K562 (cell line): ENCODE measurements around the gene HCCS. TPM values are rescaled to one million over a fixed set of nuclear protein-coding genes. Genes with fewer than 3 reads are reported as not detected.
A peak's percentile ranks its signal among the peaks of the same experiment; 100 is the strongest.

Experiments
- C11orf30 ChIP-seq: fragments of 450-650 bp; IDR thresholded peaks from 2 replicates; pipeline ENCODE4 v1.6.1; 2016; ENCODE audit warnings: low read depth, mild to moderate bottlenecking
- CCAR2 ChIP-seq: fragments of 200-400 bp; formaldehyde crosslinking; IDR thresholded peaks from 2 replicates; pipeline ENCODE4 v1.6.1; 2017; ENCODE audit warnings: mild to moderate bottlenecking, low read depth, low read length
- CREBBP ChIP-seq: IDR thresholded peaks from one replicate; pipeline ENCODE4 v1.6.1; 2012; ENCODE audit warnings: low read depth, mild to moderate bottlenecking, control low read depth, inconsistent platforms, low read length
- ELF4 ChIP-seq: fragments of 450-650 bp; formaldehyde crosslinking; IDR thresholded peaks from 2 replicates; pipeline ENCODE4 v1.4.0; 2022; ENCODE audit warnings: missing genetic modification characterization
- ELK1 ChIP-seq: sonication (generic); formaldehyde crosslinking; IDR thresholded peaks from 2 replicates; pipeline ENCODE4 v1.8.1; 2022; ENCODE audit warnings: missing genetic modification reagents
- ESRRA ChIP-seq: fragments of 450-650 bp; IDR thresholded peaks from 2 replicates; pipeline ENCODE4 v1.6.1; 2014; ENCODE audit warnings: low read depth, mild to moderate bottlenecking, moderate library complexity, borderline replicate concordance
- EZH2 ChIP-seq: IDR thresholded peaks from 2 replicates; pipeline ENCODE4 v1.6.1; 2012; ENCODE audit warnings: low read depth, mild to moderate bottlenecking, inconsistent platforms, low read length, borderline replicate concordance
- GTF2A2 ChIP-seq: IDR thresholded peaks from 2 replicates; pipeline ENCODE4 v1.6.1; 2016; ENCODE audit warnings: mild to moderate bottlenecking, missing genetic modification characterization, missing compliant biosample characterization
- MAFK ChIP-seq: IDR thresholded peaks from 2 replicates; pipeline ENCODE4 v1.6.1; 2011; ENCODE audit warnings: low read length, improper control_type of control experiment
- PHF8 ChIP-seq: fragments of 200-600 bp; sonication (generic); IDR thresholded peaks from 2 replicates; pipeline ENCODE4 v1.6.1; 2012; ENCODE audit warnings: mixed run types, mild to moderate bottlenecking, inconsistent platforms, low read length, moderate library complexity, borderline replicate concordance
- SAFB2 ChIP-seq: fragments of 200-400 bp; formaldehyde crosslinking; IDR thresholded peaks from 2 replicates; pipeline ENCODE4 v1.6.1; 2018; ENCODE audit warnings: borderline replicate concordance, low read length, low read depth, moderate library complexity; ENCODE audit not compliant: severe bottlenecking
- SMC3 ChIP-seq: conservative IDR thresholded peaks from 2 replicates; pipeline ENCODE4 v1.6.1; 2011; ENCODE audit warnings: low read depth, low read length, improper control_type of control experiment; ENCODE audit not compliant: insufficient read depth
- TAF15 ChIP-seq: fragments of 200-400 bp; formaldehyde crosslinking; IDR thresholded peaks from 2 replicates; pipeline ENCODE4 v1.6.1; 2017; ENCODE audit warnings: mild to moderate bottlenecking, low read depth, low read length, moderate library complexity
- XRCC5 ChIP-seq: fragments of 200-400 bp; formaldehyde crosslinking; IDR thresholded peaks from 2 replicates; pipeline ENCODE4 v1.6.1; 2017; ENCODE audit warnings: low read depth, mild to moderate bottlenecking, low read length
- ZBTB11 ChIP-seq, 3 experiments: fragments of 200-800 bp in 1 of 3; fragments of 250-450 bp in 1 of 3; fragments of 450-650 bp in 1 of 3; sonication (Bioruptor Pico) in 1 of 3; sonication (Bioruptor generic) in 1 of 3; formaldehyde crosslinking in 1 of 3; IDR thresholded peaks; 2 replicates each; pipeline versions ENCODE4 v1.6.1 to v1.8.0; 2016 to 2022; ENCODE audit warnings: mild to moderate bottlenecking in 2 of 3, missing genetic modification characterization in 2 of 3, missing compliant biosample characterization in 1 of 3, moderate library complexity in 1 of 3
- ZNF282 ChIP-seq: sonication (generic); formaldehyde crosslinking; IDR thresholded peaks from 2 replicates; pipeline ENCODE4 v1.8.1; 2023; ENCODE audit warnings: missing genetic modification reagents
- ZNF445 ChIP-seq: fragments of 250-450 bp; sonication (Bioruptor Pico); IDR thresholded peaks from 2 replicates; pipeline ENCODE4 v1.4.0; 2020; ENCODE audit warnings: low read depth, mild to moderate bottlenecking, moderate library complexity
- ZNF668 ChIP-seq: fragments of 250-450 bp; sonication (Bioruptor Pico); IDR thresholded peaks from 2 replicates; pipeline ENCODE4 v1.8.0; 2022; ENCODE audit warnings: mild to moderate bottlenecking, inconsistent platforms
- polyA plus RNA-seq, 8 experiments: library from polyadenylated mRNA; depleted of rRNA in 4 of 8; stranded (reverse) in 5 of 8; unstranded in 3 of 8; fragments of >200 nt; fragmentation: Nextera tagmentation in 2 of 8; fragmentation: Illumina TruSeq in 1 of 8; extraction: Ambion mirVana in 2 of 8; extraction: Trizol in 1 of 8; gene quantifications; 2 replicates each; pipeline versions ENCODE4 v1.2.1 to v1.2.3, GENCODE V29; 2011 to 2014; ENCODE audit warnings: inconsistent platforms in 1 of 8, missing spikeins in 1 of 8
- total RNA-seq, 7 experiments: library from RNA; depleted of rRNA in 6 of 7; stranded (reverse); fragments of >200 nt in 6 of 7; fragmentation: Illumina TruSeq in 2 of 7; extraction: Trizol in 2 of 7; gene quantifications; 2 replicates each; pipeline versions ENCODE4 v1.2.1 to v1.2.3, GENCODE V29; 2011 to 2021; ENCODE audit warnings: low replicate concordance in 1 of 7
- TF ChIP-seq, protein P1 (sequence below): fragments of 450-650 bp; conservative IDR thresholded peaks from 2 replicates; pipeline ENCODE4 v1.6.1; 2016; ENCODE audit warnings: missing genetic modification characterization, low read depth, mild to moderate bottlenecking, control low read depth, missing compliant biosample characterization
- TF ChIP-seq, protein P2 (sequence below): fragments of 450-650 bp; formaldehyde crosslinking; IDR thresholded peaks from 2 replicates; pipeline ENCODE4 v1.4.0; 2022; ENCODE audit warnings: missing genetic modification characterization

Gene HCCS
- total and polyA plus RNA-seq, 9 of the 15 experiments (the other 6 are each of a cell fraction or from before 2014, with no cell fraction given): 22.9 to 81.5 (median 66.9) TPM

- TF ChIP-seq, protein P1, sequence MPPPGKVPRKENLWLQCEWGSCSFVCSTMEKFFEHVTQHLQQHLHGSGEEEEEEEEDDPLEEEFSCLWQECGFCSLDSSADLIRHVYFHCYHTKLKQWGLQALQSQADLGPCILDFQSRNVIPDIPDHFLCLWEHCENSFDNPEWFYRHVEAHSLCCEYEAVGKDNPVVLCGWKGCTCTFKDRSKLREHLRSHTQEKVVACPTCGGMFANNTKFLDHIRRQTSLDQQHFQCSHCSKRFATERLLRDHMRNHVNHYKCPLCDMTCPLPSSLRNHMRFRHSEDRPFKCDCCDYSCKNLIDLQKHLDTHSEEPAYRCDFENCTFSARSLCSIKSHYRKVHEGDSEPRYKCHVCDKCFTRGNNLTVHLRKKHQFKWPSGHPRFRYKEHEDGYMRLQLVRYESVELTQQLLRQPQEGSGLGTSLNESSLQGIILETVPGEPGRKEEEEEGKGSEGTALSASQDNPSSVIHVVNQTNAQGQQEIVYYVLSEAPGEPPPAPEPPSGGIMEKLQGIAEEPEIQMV (tag): no peak
- TF ChIP-seq MAFK: no peak
- no peak for TF ChIP-seq GTF2A2
- TF ChIP-seq ZNF668 (CRISPR knock-in tag): no peak
- TF ChIP-seq TAF15: no peak
- TF ChIP-seq CREBBP: no peak
- no peak for TF ChIP-seq XRCC5
- no peak for TF ChIP-seq ZNF445 (CRISPR knock-in tag)
- peak in 1 of 3 experiments; percentile 83; a peak in 2 of 6 replicates for TF ChIP-seq ZBTB11 (CRISPR knock-in tag; IDR thresholded peaks at IDR 0.05)
- TF ChIP-seq C11orf30: peak; percentile 43; the same call in 1 of the 2 replicates
- no peak for TF ChIP-seq SAFB2
- TF ChIP-seq SMC3: no peak
- TF ChIP-seq ELF4 (CRISPR knock-in tag): no peak
- TF ChIP-seq CCAR2: no peak
- TF ChIP-seq EZH2: no peak
- TF ChIP-seq, protein P2, sequence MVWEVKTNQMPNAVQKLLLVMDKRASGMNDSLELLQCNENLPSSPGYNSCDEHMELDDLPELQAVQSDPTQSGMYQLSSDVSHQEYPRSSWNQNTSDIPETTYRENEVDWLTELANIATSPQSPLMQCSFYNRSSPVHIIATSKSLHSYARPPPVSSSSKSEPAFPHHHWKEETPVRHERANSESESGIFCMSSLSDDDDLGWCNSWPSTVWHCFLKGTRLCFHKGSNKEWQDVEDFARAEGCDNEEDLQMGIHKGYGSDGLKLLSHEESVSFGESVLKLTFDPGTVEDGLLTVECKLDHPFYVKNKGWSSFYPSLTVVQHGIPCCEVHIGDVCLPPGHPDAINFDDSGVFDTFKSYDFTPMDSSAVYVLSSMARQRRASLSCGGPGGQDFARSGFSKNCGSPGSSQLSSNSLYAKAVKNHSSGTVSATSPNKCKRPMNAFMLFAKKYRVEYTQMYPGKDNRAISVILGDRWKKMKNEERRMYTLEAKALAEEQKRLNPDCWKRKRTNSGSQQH (CRISPR knock-in tag): no peak
- no peak for TF ChIP-seq ZNF282 (CRISPR knock-in tag)
- peak; percentile 88; the same call in 1 of the 2 replicates for TF ChIP-seq PHF8
- TF ChIP-seq ESRRA: peak; percentile 93
- TF ChIP-seq ELK1 (CRISPR knock-in tag): no peak
These were observed at the start of gene HCCS (continued) for GRCh38 chrX:11111037-11111851.
